Glutamatergic neuron (in vitro differentiated cells): ENCODE measurements around the gene PHLDB3. TPM values are rescaled to one million over a fixed set of nuclear protein-coding genes. Genes with fewer than 3 reads are reported as not detected.
"Not testable (repeated sequence)": the region's sequence is repeated elsewhere in the genome, so short reads cannot be mapped to it uniquely, and the experiment has no call there.

ENCODE experiments used
- DNase-seq: peaks from one replicate; pipeline ENCODE4 v3.0.0; 2022
- H3K27ac Mint-ChIP-seq: one replicate; pipeline ENCODE4 v1.8.0; 2020; ENCODE audit warnings: mild to moderate bottlenecking, mixed read lengths, inconsistent platforms; ENCODE audit not compliant: unreplicated experiment
- H3K27me3 Mint-ChIP-seq: one replicate; pipeline ENCODE4 v1.8.0; 2020; ENCODE audit warnings: mild to moderate bottlenecking, moderate library complexity, mixed read lengths, inconsistent platforms; ENCODE audit not compliant: unreplicated experiment
- H3K36me3 Mint-ChIP-seq: one replicate; pipeline ENCODE4 v1.8.0; 2020; ENCODE audit warnings: mild to moderate bottlenecking, mixed read lengths, inconsistent platforms; ENCODE audit not compliant: unreplicated experiment
- H3K4me1 Mint-ChIP-seq: one replicate; pipeline ENCODE4 v1.8.0; 2020; ENCODE audit warnings: mild to moderate bottlenecking, low read depth, mixed read lengths, inconsistent platforms; ENCODE audit not compliant: unreplicated experiment
- H3K4me3 Mint-ChIP-seq: one replicate; pipeline ENCODE4 v1.8.0; 2020; ENCODE audit warnings: mild to moderate bottlenecking, mixed read lengths, inconsistent platforms; ENCODE audit not compliant: unreplicated experiment
- H3K9me3 Mint-ChIP-seq: one replicate; pipeline ENCODE4 v1.8.0; 2020; ENCODE audit warnings: mild to moderate bottlenecking, moderate library complexity, mixed read lengths, inconsistent platforms; ENCODE audit not compliant: unreplicated experiment
- total RNA-seq: library from RNA; stranded (reverse); fragmentation: NEBNext Ultra II Directional; extraction: Animal tissue kit (Norgen Biotek cat#: 25700); gene quantifications from one replicate; pipeline ENCODE4 v1.2.1, GENCODE V29; 2021; ENCODE audit not compliant: unreplicated experiment
- TF ChIP-seq, protein P1 (sequence below): fragments of 200-600 bp; sonication (generic); IDR thresholded peaks from one replicate; pipeline ENCODE4 v1.5.0; 2021; ENCODE audit not compliant: partially characterized antibody, unreplicated experiment

PHLDB3 gene
- total RNA-seq, 1 donor from 2014 or later: 6.8 TPM

DNA sequence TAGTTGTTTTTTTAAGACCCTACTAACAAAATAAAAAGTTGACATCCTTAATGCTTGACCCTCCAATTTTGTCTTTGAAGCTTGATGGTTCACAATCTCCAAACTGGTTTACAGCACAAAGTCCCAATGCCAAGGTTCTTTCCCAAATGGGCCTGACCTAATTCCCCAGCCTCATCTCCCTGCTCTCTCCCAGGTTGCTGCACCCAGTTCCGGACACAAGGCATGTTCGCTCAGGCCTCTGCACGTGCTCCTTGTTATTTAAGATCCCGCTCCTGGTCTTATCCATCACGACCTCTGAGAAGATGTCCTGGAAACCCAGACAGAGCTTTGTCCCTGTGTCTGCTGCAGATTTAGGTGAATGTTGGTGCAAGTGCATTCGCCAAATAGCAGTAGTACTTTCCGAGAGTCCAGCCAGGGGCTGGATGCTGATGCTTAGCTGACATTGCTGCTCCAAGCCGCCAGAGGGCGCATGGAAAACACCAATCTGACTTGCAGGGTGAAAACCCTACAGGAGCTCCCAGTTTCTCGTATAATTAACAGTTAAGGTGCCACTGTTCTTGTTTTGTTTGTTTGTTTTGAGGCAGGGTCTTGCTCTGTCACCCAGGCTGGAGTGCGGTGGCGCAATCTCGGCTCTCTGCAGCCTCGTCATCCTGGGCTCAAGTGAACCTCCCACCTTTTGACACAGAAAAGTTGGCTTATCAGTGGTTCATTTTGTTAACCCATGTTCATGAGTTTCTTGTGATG is 57.6 kb downstream of the PHLDB3 start:
- Mint-ChIP-seq H3K27me3 (peaks cover 5% of the 10 kb centered on the region), H3K27ac (no peak overlapping the region)

DNA sequence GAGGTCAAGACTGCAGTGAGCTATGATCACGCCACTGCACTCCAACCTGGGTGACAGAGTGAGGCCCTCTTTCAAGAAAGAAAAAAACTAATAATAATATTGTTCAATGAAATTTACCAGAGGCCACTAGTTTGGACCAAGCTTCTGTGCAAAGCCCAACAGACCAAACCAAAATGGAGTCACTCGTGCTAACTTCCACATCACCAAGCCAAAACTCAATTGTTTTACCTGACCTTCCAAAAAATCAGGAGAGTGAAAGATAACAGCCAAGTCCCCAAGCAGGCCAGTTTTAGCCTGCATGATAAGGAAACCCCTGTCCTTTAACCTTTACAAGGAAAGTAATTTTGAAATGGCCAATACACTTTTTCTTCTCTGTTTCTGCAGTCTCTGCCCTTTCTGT is 59.1 kb downstream of the PHLDB3 start:
- H3K4me1 Mint-ChIP-seq: no peaks in the 10 kb centered on the region
- TF ChIP-seq, protein P1, sequence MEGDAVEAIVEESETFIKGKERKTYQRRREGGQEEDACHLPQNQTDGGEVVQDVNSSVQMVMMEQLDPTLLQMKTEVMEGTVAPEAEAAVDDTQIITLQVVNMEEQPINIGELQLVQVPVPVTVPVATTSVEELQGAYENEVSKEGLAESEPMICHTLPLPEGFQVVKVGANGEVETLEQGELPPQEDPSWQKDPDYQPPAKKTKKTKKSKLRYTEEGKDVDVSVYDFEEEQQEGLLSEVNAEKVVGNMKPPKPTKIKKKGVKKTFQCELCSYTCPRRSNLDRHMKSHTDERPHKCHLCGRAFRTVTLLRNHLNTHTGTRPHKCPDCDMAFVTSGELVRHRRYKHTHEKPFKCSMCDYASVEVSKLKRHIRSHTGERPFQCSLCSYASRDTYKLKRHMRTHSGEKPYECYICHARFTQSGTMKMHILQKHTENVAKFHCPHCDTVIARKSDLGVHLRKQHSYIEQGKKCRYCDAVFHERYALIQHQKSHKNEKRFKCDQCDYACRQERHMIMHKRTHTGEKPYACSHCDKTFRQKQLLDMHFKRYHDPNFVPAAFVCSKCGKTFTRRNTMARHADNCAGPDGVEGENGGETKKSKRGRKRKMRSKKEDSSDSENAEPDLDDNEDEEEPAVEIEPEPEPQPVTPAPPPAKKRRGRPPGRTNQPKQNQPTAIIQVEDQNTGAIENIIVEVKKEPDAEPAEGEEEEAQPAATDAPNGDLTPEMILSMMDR: no peak
- no peak overlapping the region for H3K27ac Mint-ChIP-seq
- peaks cover 4% of the 10 kb centered on the region for H3K27me3 Mint-ChIP-seq
- no peaks in the 10 kb centered on the region for H3K36me3 Mint-ChIP-seq
- H3K4me3 Mint-ChIP-seq: no peak overlapping the region
- peaks cover 3% of the 10 kb centered on the region for H3K9me3 Mint-ChIP-seq
- no peak for DNase-seq

More for the DNA sequence above, 57.6 kb downstream of the PHLDB3 start:
- Mint-ChIP-seq H3K4me1 (no peaks in the 10 kb centered on the region), H3K36me3 (no peaks in the 10 kb centered on the region), H3K4me3 (no peak overlapping the region), H3K9me3 (peaks cover 2% of the 10 kb centered on the region)
- TF ChIP-seq, protein P1: peak; percentile 98
- peak; percentile 84 for DNase-seq

- TF ChIP-seq, protein P1: no peak
- H3K36me3 Mint-ChIP-seq: no peaks in the 10 kb centered on the region
- H3K27ac Mint-ChIP-seq: no peak overlapping the region
- peaks cover 3% of the 10 kb centered on the region for H3K9me3 Mint-ChIP-seq
- H3K27me3 Mint-ChIP-seq: peaks cover 4% of the 10 kb centered on the region
- DNase-seq: no peak
- no peaks in the 10 kb centered on the region for H3K4me1 Mint-ChIP-seq
- no peak overlapping the region for H3K4me3 Mint-ChIP-seq
Observed at GRCh38 chr19:43444531-43445287, 59.8 kb downstream of the PHLDB3 start.

GRCh38 chr19:43444091-43444490 is 60.5 kb downstream of the PHLDB3 start:
- H3K4me3 Mint-ChIP-seq, H3K36me3 Mint-ChIP-seq, H3K27ac Mint-ChIP-seq, DNase-seq, H3K27me3 Mint-ChIP-seq, H3K9me3 Mint-ChIP-seq, H3K4me1 Mint-ChIP-seq: not testable (repeated sequence)

DNA sequence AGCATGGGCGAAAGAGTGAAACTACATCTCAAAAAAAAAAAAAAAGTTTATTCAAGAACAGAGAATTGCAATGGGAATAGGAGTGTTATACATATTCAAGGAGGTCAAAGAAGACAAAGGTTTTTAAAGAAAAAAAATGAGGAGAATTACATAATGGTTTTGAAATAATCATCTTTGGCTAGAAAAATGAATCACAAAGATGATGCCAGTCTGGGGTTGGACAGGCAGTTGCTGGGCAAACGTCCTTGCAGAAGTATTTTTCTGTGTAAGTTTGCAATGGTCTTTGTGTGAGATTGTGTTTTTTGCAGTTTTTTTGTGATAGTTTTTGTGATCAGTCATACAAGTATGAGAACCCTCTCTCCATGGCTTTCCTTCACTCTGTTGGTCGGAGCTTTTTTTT is 62.8 kb downstream of the PHLDB3 start:
- Mint-ChIP-seq H3K4me1 (peaks cover 2% of the 10 kb centered on the region), H3K36me3 (no peaks in the 10 kb centered on the region)
- TF ChIP-seq, protein P1: no peak

More for the DNA sequence above, 62.8 kb downstream of the PHLDB3 start:
- no peak for DNase-seq
- H3K4me3 Mint-ChIP-seq: no peak overlapping the region
- H3K9me3 Mint-ChIP-seq: peaks cover 2% of the 10 kb centered on the region
- no peak overlapping the region for H3K27ac Mint-ChIP-seq
- H3K27me3 Mint-ChIP-seq: peaks cover 6% of the 10 kb centered on the region
